ENCODE results near the gene KCNH1. TPM values are rescaled to one million over a fixed set of nuclear protein-coding genes. Genes with fewer than 3 reads are reported as not detected.

KCNH1 gene
- polyA plus RNA-seq, 2 of the 4 experiments (the other 2 are of a cell fraction) = 5.1 to 7.9 TPM

DNA sequence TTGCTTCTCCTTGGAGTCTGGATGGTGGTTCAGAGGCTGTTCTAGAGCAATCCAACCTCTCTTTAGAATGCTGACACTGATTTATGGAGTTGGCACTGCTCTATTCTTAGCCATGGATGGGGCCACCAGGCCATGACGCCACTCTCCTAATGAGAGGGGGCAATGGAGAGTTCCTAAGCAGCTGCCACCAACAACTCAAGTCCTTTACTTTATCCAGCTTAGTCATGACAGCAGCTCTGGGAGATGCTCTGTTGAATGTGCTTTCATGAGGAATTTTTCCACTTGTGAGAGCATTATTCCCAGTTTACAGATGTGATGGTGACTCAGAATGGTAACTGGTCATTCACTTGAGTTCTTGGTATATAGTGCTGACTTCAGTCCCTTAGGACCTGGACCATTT is 438.9 kb downstream of the KCNH1 start:
- no peak overlapping the region for H3K4me2 ChIP-seq
- ATAC-seq (no peak), DNase-seq (ENCODE audit: low read depth in 1 of 2, low spot score in 1 of 2) (no peak), FAIRE-seq (no peak)
- 58% methylated on average over 1 of the region's 1 CpG for WGBS (ENCODE audit: missing lambda C conversion rate)
- CTCF ChIA-PET = interaction anchor here (1.0 to 4.8 kb wide), 3 partner anchors 58 to 439 kb away, joined by 3 to 15 read pairs (median 4); partner anchors contain the start of gene KCNH1
- H3K4me3 ChIP-seq = no peak overlapping the region
- TF ChIP-seq HOXB5 (CRISPR knock-in tag; IDR thresholded peaks at IDR 0.05) = no peak
- no peak for TF ChIP-seq GATA3 (IDR thresholded peaks at IDR 0.05; ENCODE audit: borderline replicate concordance)
- TF ChIP-seq ZSCAN20 (CRISPR knock-in tag; IDR thresholded peaks at IDR 0.05) = no peak
- TF ChIP-seq ZFP36 (IDR thresholded peaks at IDR 0.05; ENCODE audit: borderline replicate concordance, partially characterized antibody) = no peak
- TF ChIP-seq FOXS1 (CRISPR knock-in tag; IDR thresholded peaks at IDR 0.05) = no peak
- no peak for TF ChIP-seq NR3C1 (IDR thresholded peaks at IDR 0.05)
- no peak for TF ChIP-seq RAD21 (conservative IDR thresholded peaks at IDR 0.05 in 1 of 2, IDR thresholded peaks at IDR 0.05 in 1 of 2)
- TF ChIP-seq, protein P1, sequence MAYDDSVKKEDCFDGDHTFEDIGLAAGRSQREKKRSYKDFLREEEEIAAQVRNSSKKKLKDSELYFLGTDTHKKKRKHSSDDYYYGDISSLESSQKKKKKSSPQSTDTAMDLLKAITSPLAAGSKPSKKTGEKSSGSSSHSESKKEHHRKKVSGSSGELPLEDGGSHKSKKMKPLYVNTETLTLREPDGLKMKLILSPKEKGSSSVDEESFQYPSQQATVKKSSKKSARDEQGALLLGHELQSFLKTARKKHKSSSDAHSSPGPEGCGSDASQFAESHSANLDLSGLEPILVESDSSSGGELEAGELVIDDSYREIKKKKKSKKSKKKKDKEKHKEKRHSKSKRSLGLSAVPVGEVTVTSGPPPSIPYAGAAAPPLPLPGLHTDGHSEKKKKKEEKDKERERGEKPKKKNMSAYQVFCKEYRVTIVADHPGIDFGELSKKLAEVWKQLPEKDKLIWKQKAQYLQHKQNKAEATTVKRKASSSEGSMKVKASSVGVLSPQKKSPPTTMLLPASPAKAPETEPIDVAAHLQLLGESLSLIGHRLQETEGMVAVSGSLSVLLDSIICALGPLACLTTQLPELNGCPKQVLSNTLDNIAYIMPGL (CRISPR knock-in tag; IDR thresholded peaks at IDR 0.05; ENCODE audit: borderline replicate concordance) = no peak
- TF ChIP-seq, protein P2, sequence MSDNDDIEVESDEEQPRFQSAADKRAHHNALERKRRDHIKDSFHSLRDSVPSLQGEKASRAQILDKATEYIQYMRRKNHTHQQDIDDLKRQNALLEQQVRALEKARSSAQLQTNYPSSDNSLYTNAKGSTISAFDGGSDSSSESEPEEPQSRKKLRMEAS (IDR thresholded peaks at IDR 0.05) = no peak
- TF ChIP-seq, protein P3, sequence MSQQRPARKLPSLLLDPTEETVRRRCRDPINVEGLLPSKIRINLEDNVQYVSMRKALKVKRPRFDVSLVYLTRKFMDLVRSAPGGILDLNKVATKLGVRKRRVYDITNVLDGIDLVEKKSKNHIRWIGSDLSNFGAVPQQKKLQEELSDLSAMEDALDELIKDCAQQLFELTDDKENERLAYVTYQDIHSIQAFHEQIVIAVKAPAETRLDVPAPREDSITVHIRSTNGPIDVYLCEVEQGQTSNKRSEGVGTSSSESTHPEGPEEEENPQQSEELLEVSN (IDR thresholded peaks at IDR 0.05; ENCODE audit: borderline replicate concordance, low read depth) = no peak
- peaks cover 17% of the 10 kb centered on the region for H3K4me1 ChIP-seq
- H3K9me3 ChIP-seq = no peaks in the 10 kb centered on the region
- POLR2A ChIA-PET = no interaction called here
- peak overlapping the region in 1 of 2 experiments; percentile 51; a peak in 1 of 6 replicates for H3K27ac ChIP-seq

DNA sequence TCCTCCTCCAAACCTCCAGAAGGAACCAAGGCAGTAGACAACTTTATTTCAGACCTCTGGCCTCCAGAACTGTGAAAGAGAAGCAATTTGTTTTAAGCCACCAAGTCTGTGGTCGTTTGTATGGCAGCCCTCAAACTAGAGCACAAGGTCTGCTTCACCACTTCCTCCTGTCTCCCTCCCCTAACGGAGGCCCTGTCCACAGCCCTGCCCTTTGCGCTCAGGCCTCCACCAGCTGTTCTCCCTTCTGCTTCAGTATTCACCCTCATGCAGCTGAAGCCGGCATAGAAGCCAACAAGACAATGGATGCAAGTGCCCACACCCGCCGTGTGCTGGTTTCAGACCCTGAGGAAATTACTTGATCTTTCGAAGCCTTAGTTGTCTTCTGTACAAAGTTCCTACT is 441.2 kb downstream of the KCNH1 start:
- ATAC-seq (no peak), DNase-seq (ENCODE audit: low read depth in 1 of 2, low spot score in 1 of 2) (no peak), FAIRE-seq (no peak)
- TF ChIP-seq SMC3 (IDR thresholded peaks at IDR 0.05) = no peak
- TF ChIP-seq FOSL2 (IDR thresholded peaks at IDR 0.05) = no peak
- TF ChIP-seq FOSL2 (CRISPR knock-in tag; IDR thresholded peaks at IDR 0.05) = no peak
- Histone ChIP-seq H3K4me1 (peaks cover 39% of the 10 kb centered on the region), H3K4me2 (no peak overlapping the region), H3K4me3 (no peak overlapping the region), H3K9me3 (no peaks in the 10 kb centered on the region), H3K27ac (no peak overlapping the region)
- 81% methylated on average over 7 of the region's 7 CpGs for WGBS (ENCODE audit: missing lambda C conversion rate)
- ChIA-PET POLR2A (no interaction called here), CTCF (interaction anchor here (4.8 kb wide), 1 partner anchor 441 kb away, joined by 15 read pairs; the partner anchor contains the start of gene KCNH1)

DNA sequence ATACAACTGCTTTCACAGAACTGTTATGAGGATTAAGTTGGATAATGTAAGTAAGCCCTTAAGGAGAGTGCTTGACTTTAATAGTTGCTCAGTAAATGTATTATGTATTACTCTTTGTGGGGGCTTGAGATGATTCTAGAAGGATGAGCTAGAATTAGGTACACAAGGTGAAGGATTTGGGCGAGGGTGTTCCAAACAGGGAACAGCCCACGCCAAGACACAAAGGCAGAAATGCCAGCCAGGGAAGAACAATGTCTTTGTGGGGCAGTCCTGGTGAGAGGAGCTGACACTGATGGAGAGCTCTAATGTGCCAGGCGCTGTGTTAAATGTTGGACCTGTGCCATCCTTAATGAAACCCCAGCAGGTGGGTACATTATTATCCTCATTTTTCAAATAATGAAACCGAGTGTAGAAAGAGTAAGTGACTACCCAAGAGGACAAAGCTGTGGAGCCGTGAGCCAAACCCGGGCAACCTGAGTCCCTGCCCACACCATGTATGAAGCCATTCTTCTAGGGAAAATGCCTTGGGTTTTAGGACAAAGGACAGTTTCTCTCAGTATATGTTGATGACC is 442.8 kb downstream of the KCNH1 start:
- FAIRE-seq = no peak
- TF ChIP-seq EP300 (IDR thresholded peaks at IDR 0.05) = no peak
- TF ChIP-seq TFCP2L1 (CRISPR knock-in tag; IDR thresholded peaks at IDR 0.05) = no peak
- TF ChIP-seq MYC (IDR thresholded peaks at IDR 0.05; ENCODE audit: borderline replicate concordance, low read length) = no peak
- no peak for TF ChIP-seq SREBF2 (IDR thresholded peaks at IDR 0.05)
- TF ChIP-seq, protein P4, sequence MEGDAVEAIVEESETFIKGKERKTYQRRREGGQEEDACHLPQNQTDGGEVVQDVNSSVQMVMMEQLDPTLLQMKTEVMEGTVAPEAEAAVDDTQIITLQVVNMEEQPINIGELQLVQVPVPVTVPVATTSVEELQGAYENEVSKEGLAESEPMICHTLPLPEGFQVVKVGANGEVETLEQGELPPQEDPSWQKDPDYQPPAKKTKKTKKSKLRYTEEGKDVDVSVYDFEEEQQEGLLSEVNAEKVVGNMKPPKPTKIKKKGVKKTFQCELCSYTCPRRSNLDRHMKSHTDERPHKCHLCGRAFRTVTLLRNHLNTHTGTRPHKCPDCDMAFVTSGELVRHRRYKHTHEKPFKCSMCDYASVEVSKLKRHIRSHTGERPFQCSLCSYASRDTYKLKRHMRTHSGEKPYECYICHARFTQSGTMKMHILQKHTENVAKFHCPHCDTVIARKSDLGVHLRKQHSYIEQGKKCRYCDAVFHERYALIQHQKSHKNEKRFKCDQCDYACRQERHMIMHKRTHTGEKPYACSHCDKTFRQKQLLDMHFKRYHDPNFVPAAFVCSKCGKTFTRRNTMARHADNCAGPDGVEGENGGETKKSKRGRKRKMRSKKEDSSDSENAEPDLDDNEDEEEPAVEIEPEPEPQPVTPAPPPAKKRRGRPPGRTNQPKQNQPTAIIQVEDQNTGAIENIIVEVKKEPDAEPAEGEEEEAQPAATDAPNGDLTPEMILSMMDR (IDR thresholded peaks at IDR 0.05) = no peak
- TF ChIP-seq HDAC2 (IDR thresholded peaks at IDR 0.05) = no peak
- no peak for TF ChIP-seq CBX8 (IDR thresholded peaks at IDR 0.05)
- TF ChIP-seq RFX5 (IDR thresholded peaks at IDR 0.05) = no peak
- TF ChIP-seq, protein P5, sequence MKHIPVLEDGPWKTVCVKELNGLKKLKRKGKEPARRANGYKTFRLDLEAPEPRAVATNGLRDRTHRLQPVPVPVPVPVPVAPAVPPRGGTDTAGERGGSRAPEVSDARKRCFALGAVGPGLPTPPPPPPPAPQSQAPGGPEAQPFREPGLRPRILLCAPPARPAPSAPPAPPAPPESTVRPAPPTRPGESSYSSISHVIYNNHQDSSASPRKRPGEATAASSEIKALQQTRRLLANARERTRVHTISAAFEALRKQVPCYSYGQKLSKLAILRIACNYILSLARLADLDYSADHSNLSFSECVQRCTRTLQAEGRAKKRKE (CRISPR knock-in tag; IDR thresholded peaks at IDR 0.05; ENCODE audit: low read depth) = no peak
- TF ChIP-seq BHLHE40 (IDR thresholded peaks at IDR 0.05; ENCODE audit: low read depth, low read length) = no peak
- no peak for TF ChIP-seq RNF2 (IDR thresholded peaks at IDR 0.05; ENCODE audit: borderline replicate concordance, low read depth)
- TF ChIP-seq POLR2A (IDR thresholded peaks at IDR 0.05; ENCODE audit: low read length) = no peak
- TF ChIP-seq, protein P6, sequence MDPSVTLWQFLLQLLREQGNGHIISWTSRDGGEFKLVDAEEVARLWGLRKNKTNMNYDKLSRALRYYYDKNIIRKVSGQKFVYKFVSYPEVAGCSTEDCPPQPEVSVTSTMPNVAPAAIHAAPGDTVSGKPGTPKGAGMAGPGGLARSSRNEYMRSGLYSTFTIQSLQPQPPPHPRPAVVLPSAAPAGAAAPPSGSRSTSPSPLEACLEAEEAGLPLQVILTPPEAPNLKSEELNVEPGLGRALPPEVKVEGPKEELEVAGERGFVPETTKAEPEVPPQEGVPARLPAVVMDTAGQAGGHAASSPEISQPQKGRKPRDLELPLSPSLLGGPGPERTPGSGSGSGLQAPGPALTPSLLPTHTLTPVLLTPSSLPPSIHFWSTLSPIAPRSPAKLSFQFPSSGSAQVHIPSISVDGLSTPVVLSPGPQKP (IDR thresholded peaks at IDR 0.05; ENCODE audit: low read depth, low read length) = no peak
- TF ChIP-seq HOXB13 (CRISPR knock-in tag; IDR thresholded peaks at IDR 0.05; ENCODE audit: low read depth) = no peak
- TF ChIP-seq, protein P1 (CRISPR knock-in tag; IDR thresholded peaks at IDR 0.05; ENCODE audit: borderline replicate concordance) = no peak

More for the DNA sequence above, 442.8 kb downstream of the KCNH1 start:
- Histone ChIP-seq H3K4me2 (no peak overlapping the region), H3K4me1 (peaks cover 51% of the 10 kb centered on the region), H3K4me3 (no peak overlapping the region), H3K9me3 (no peaks in the 10 kb centered on the region), H3K27ac (peak overlapping the region in 1 of 2 experiments; percentile 79; a peak in 2 of 6 replicates)
- ATAC-seq (no peak), DNase-seq (ENCODE audit: low read depth in 1 of 2, low spot score in 1 of 2) (no peak)
- WGBS (ENCODE audit: missing lambda C conversion rate) = 89% methylated on average over 6 of the region's 6 CpGs
- ChIA-PET CTCF (interaction anchor here (1.0 kb wide), 1 partner anchor 444 kb away, joined by 3 read pairs; no protein-coding TSS in a partner anchor), POLR2A (no interaction called here)

Measured in A549 (cell line).